Stimulated activated CD8-positive, alpha-beta memory T cell treated with anti-CD3 and anti-CD28 coated beads, Interleukin-2, amount 100 ng/mL, for 48 hours (primary cell): ENCODE measurements around the gene KIF19.
"Not testable (repeated sequence)": the region's sequence is repeated elsewhere in the genome, so short reads cannot be mapped to it uniquely, and the experiment has no call there.

Experiments
- DNase-seq, 2 donors: peaks; one replicate each; pipeline ENCODE4 v3.0.0-alpha.2; 2020; ENCODE audit warnings: low read depth in 2 of 2

Gene KIF19

GRCh38 chr17:74387365-74388218 lies 61.6 kb downstream of the KIF19 start:
- DNase-seq, result no peak

GRCh38 chr17:74389084-74389753 lies 63.2 kb downstream of the KIF19 start:
- DNase-seq, result no peak

GRCh38 chr17:74389937-74390679 lies 64.1 kb downstream of the KIF19 start:
- DNase-seq, result no peak

- DNase-seq, result no peak
Measured at GRCh38 chr17:74390680-74391653, 64.9 kb downstream of the KIF19 start.

GRCh38 chr17:74391771-74392170 lies 65.7 kb downstream of the KIF19 start:
- DNase-seq, result no peak

GRCh38 chr17:74392848-74393247 lies 66.8 kb downstream of the KIF19 start:
- no peak for DNase-seq

GRCh38 chr17:74393346-74393942 lies 67.4 kb downstream of the KIF19 start:
- no peak for DNase-seq

GRCh38 chr17:74394275-74394950 lies 68.4 kb downstream of the KIF19 start:
- no peak for DNase-seq

- no peak for DNase-seq
Measured at GRCh38 chr17:74394977-74395376, 69.0 kb downstream of the KIF19 start.

- no peak for DNase-seq
Measured at GRCh38 chr17:74396567-74396966, 70.5 kb downstream of the KIF19 start.

GRCh38 chr17:74402048-74402447 lies 76.0 kb downstream of the KIF19 start:
- DNase-seq, result no peak

GRCh38 chr17:74403512-74404137 lies 77.6 kb downstream of the KIF19 start:
- no peak for DNase-seq

GRCh38 chr17:74404218-74404617 lies 78.2 kb downstream of the KIF19 start:
- DNase-seq, result no peak

GRCh38 chr17:74404789-74405188 lies 78.8 kb downstream of the KIF19 start:
- DNase-seq, result no peak

GRCh38 chr17:74405311-74405710 lies 79.3 kb downstream of the KIF19 start:
- not testable (repeated sequence) for DNase-seq
